Muscle layer of duodenum (tissue), 2 donors: Measurements from ENCODE around the gene MRPL32.
A peak's percentile ranks its signal among the peaks of the same experiment; 100 is the strongest.

ENCODE experiments used
- H3K27ac ChIP-seq: one replicate; pipeline ENCODE4 v1.7.0; 2013; ENCODE audit warnings: mild to moderate bottlenecking, low read length
- H3K27me3 ChIP-seq: one replicate; pipeline ENCODE4 v1.7.0; 2013; ENCODE audit warnings: low read depth, mild to moderate bottlenecking, control low read depth, low read length
- H3K36me3 ChIP-seq, 2 donors: one replicate each; pipeline ENCODE4 v1.7.0; 2013; ENCODE audit warnings: low read length in 2 of 2, control low read depth in 1 of 2, mild to moderate bottlenecking in 1 of 2; ENCODE audit not compliant: insufficient read depth in 2 of 2, control insufficient read depth in 1 of 2
- H3K4me1 ChIP-seq, 2 donors: one replicate each; pipeline ENCODE4 v1.7.0; 2013; ENCODE audit warnings: low read length in 2 of 2, mild to moderate bottlenecking in 2 of 2, control low read depth in 1 of 2, moderate library complexity in 1 of 2; ENCODE audit not compliant: insufficient read depth in 2 of 2, control insufficient read depth in 1 of 2
- H3K4me3 ChIP-seq, 2 donors: one replicate each; pipeline ENCODE4 v1.7.0; 2013; ENCODE audit warnings: low read length in 2 of 2, low read depth in 1 of 2, mild to moderate bottlenecking in 1 of 2
- H3K9me3 ChIP-seq, 2 donors: one replicate each; pipeline ENCODE4 v1.7.0; 2013; ENCODE audit warnings: low read length in 2 of 2, control low read depth in 1 of 2, mild to moderate bottlenecking in 1 of 2; ENCODE audit not compliant: control insufficient read depth in 1 of 2
- donor health status: healthy.

Gene MRPL32

GRCh38 chr7:42929449-42929848 is 2.7 kb upstream of the MRPL32 start:
- Histone ChIP-seq H3K4me3 (no peak overlapping the region), H3K27me3 (no peaks in the 10 kb centered on the region), H3K4me1 (peaks cover 23 to 44% of the 10 kb centered on the region in 2 donors), H3K27ac (no peak overlapping the region), H3K36me3 (peaks cover 22 to 25% of the 10 kb centered on the region in 2 donors), H3K9me3 (no peaks in the 10 kb centered on the region)

GRCh38 chr7:42930889-42931288 is 1.3 kb upstream of the MRPL32 start:
- Histone ChIP-seq H3K36me3 (peaks cover 18 to 21% of the 10 kb centered on the region in 2 donors), H3K27me3 (no peaks in the 10 kb centered on the region), H3K9me3 (no peaks in the 10 kb centered on the region), H3K4me1 (peaks cover 25 to 45% of the 10 kb centered on the region in 2 donors), H3K27ac (peak overlapping the region; percentile 91), H3K4me3 (peak overlapping the region; percentile 89 to 96)

GRCh38 chr7:42931447-42931833 is 736 bp upstream of the MRPL32 start:
- peak overlapping the region; percentile 89 to 96 for H3K4me3 ChIP-seq
- peaks cover 19% of the 10 kb centered on the region in 2 donors for H3K36me3 ChIP-seq
- H3K4me1 ChIP-seq = peaks cover 25 to 45% of the 10 kb centered on the region in 2 donors
- peak overlapping the region; percentile 91 for H3K27ac ChIP-seq
- H3K27me3 ChIP-seq = no peaks in the 10 kb centered on the region
- no peaks in the 10 kb centered on the region for H3K9me3 ChIP-seq

- peaks cover 16 to 26% of the 10 kb centered on the region in 2 donors for H3K36me3 ChIP-seq
- peak overlapping the region; percentile 89 to 96 for H3K4me3 ChIP-seq
- no peaks in the 10 kb centered on the region for H3K27me3 ChIP-seq
- no peaks in the 10 kb centered on the region for H3K9me3 ChIP-seq
- H3K27ac ChIP-seq = peak overlapping the region; percentile 91
- H3K4me1 ChIP-seq = peaks cover 25 to 45% of the 10 kb centered on the region in 2 donors
Observed at GRCh38 chr7:42932811-42933591, 825 bp downstream of the MRPL32 start.

- Histone ChIP-seq H3K4me1 (peaks cover 20 to 36% of the 10 kb centered on the region in 2 donors), H3K27ac (no peak overlapping the region), H3K9me3 (no peaks in the 10 kb centered on the region), H3K36me3 (peaks cover 17 to 38% of the 10 kb centered on the region in 2 donors), H3K4me3 (no peak overlapping the region), H3K27me3 (no peaks in the 10 kb centered on the region)
Observed at GRCh38 chr7:42934291-42934690, 2.1 kb downstream of the MRPL32 start.

GRCh38 chr7:42935861-42936260 is 3.7 kb downstream of the MRPL32 start:
- Histone ChIP-seq H3K36me3 (peaks cover 17 to 39% of the 10 kb centered on the region in 2 donors), H3K27me3 (no peaks in the 10 kb centered on the region)

GRCh38 chr7:42939457-42940240 is 7.5 kb downstream of the MRPL32 start:
- Histone ChIP-seq H3K27me3 (no peaks in the 10 kb centered on the region), H3K36me3 (peaks cover 17 to 39% of the 10 kb centered on the region in 2 donors), H3K4me1 (no peaks in the 10 kb centered on the region), H3K9me3 (no peaks in the 10 kb centered on the region), H3K27ac (no peak overlapping the region), H3K4me3 (no peak overlapping the region)

More at GRCh38 chr7:42935861-42936260, 3.7 kb downstream of the MRPL32 start:
- Histone ChIP-seq H3K4me3 (no peak overlapping the region), H3K9me3 (no peaks in the 10 kb centered on the region), H3K4me1 (peaks cover 14 to 20% of the 10 kb centered on the region in 2 donors), H3K27ac (no peak overlapping the region)

GRCh38 chr7:42940985-42941847 is 9.0 kb downstream of the MRPL32 start:
- H3K4me3 ChIP-seq = no peak overlapping the region

GRCh38 chr7:42945821-42946626 is 13.8 kb downstream of the MRPL32 start:
- no peaks in the 10 kb centered on the region for H3K9me3 ChIP-seq
- H3K36me3 ChIP-seq = no peaks in the 10 kb centered on the region
- no peaks in the 10 kb centered on the region for H3K27me3 ChIP-seq
- H3K4me3 ChIP-seq = no peak overlapping the region
- no peaks in the 10 kb centered on the region for H3K4me1 ChIP-seq
- no peak overlapping the region for H3K27ac ChIP-seq

More at GRCh38 chr7:42940985-42941847, 9.0 kb downstream of the MRPL32 start:
- Histone ChIP-seq H3K27me3 (no peaks in the 10 kb centered on the region), H3K27ac (no peak overlapping the region), H3K9me3 (no peaks in the 10 kb centered on the region), H3K4me1 (no peaks in the 10 kb centered on the region), H3K36me3 (peaks cover 4 to 25% of the 10 kb centered on the region in 2 donors)

- no peaks in the 10 kb centered on the region for H3K36me3 ChIP-seq
- H3K4me1 ChIP-seq = no peaks in the 10 kb centered on the region
- no peaks in the 10 kb centered on the region for H3K9me3 ChIP-seq
- H3K27me3 ChIP-seq = no peaks in the 10 kb centered on the region
- H3K27ac ChIP-seq = no peak overlapping the region
- no peak overlapping the region for H3K4me3 ChIP-seq
Observed at GRCh38 chr7:42946627-42946950, 14.4 kb downstream of the MRPL32 start.
